ENCODE data around the gene COMMD2. TPM values are rescaled to one million over a fixed set of nuclear protein-coding genes. Genes with fewer than 3 reads are reported as not detected.

Gene COMMD2
- total RNA-seq, result 21.8 and 24.6 TPM in 2 replicates

DNA sequence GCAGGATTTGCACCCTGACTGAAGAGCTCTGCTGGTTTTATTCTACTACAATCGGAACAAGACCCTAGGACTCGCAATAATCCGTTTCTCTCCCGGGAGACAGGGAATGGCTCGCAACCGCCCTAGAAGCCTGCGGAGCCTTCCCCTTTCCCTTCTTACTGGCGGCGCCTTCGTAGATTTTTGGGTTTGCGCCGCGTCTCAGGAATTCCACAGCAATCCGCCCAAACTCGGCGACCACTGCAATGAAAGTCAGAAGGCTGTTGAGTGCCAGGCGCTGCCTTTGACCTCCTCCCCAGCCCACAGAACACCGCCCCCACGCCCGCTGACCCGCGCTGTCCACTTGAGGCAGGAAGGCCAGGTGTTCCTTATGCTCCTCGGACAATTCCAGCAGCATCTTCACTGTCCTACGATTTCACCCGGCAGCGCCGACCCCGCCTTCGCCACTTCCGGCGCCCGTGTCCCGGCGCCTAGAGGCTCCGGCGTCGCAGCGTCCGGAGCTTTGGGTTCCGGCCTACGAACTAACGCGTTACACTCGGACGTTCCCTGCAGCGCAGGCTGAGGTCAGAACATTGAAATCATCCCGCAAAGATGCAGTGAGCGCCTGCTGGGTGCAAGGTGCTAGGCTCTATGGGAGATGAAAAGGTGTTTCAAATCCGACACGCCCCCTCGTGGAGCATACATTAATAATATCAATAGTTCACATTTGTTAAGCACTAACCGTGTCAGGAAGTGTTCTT is at the start of gene COMMD2:
COMMD2 (minus strand) TSS at position 439 of the 737 bp plus-strand sequence; CDS start at position 394, 45 bp downstream.

DNA sequence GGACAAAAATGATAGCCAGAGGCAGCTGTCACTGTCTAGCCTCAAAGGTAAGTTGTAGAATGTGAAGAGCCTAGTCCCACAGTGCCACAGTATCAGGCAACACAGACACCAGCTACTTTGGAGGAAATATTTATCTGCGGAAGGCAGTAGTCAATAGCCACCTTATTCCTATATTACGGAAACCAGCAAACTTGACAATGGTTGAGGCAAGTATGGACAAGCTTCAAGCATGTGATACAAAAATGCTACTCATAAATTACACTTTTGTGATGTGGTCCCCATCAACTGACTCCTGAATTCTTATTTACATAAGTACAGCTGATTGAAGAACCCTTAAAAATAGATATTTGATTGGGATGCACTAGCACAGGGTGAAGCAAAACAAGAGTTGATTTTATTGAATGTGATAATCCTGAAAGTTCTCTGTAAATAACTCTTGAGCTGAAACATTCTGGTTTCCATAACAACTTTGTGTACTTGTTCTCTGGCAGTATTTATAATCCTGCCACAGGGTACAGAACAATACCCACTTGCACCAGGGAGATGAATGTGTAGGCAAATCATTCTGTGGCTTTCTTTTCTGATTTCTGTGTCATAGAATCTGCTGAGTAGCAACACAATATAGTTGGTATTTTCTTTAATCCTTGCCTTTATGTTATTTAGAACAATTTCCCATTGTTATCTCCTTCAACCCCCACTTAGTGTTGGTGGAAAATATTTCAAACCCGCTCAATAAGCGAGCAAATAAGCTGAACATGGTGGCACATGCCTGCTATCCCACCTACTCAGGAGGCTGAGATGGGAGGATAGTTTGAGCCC is 40.4 kb upstream of the COMMD2 start, which contains the start of gene ANKUB1:
ANKUB1 (minus strand) TSS at position 103 of the 819 bp plus-strand sequence. CDS start 188 bp downstream, outside the sequence.

Other genes starting within 250 kb of the COMMD2 start
- 68.7 and 73.6 TPM in 2 replicates for gene WWTR1, start 94.5 kb downstream of the COMMD2 start, total RNA-seq
- gene ANKUB1, start 40.1 kb upstream of the COMMD2 start, total RNA-seq, result not detected in 2 replicates
- 25.1 and 31.6 TPM in 2 replicates for gene RNF13, start 60.7 kb upstream of the COMMD2 start, total RNA-seq
- gene PFN2, start 218.4 kb upstream of the COMMD2 start, total RNA-seq, result 6.8 and 10.8 TPM in 2 replicates